Activated CD4-positive, alpha-beta T cell treated with anti-CD3 and anti-CD28 coated beads for 24 hours (primary cell): Measurements from ENCODE around the gene SNRPA.
"Not testable (repeated sequence)": the region's sequence is repeated elsewhere in the genome, so short reads cannot be mapped to it uniquely, and the experiment has no call there.

ENCODE experiments used
- DNase-seq, 2 donors: peaks; one replicate each; pipeline ENCODE4 v3.0.0-alpha.2; 2020; ENCODE audit warnings: low read depth in 2 of 2

The SNRPA gene

GRCh38 chr19:40776932-40777644 is 26.1 kb downstream of the SNRPA start:
- peak; percentile 76 to 82 for DNase-seq

GRCh38 chr19:40777645-40777936 is 26.6 kb downstream of the SNRPA start:
- DNase-seq = no peak

- peak; percentile 99 to 100 for DNase-seq
These were observed 27.1 kb downstream of the SNRPA start, which contains the start of gene RAB4B for GRCh38 chr19:40777937-40778705. TSS of gene RAB4B (plus strand) at chr19:40778247. CDS start at chr19:40778376, 129 bp downstream.

GRCh38 chr19:40778706-40779284 is 27.8 kb downstream of the SNRPA start:
- DNase-seq = no peak

GRCh38 chr19:40780582-40780981 is 29.6 kb downstream of the SNRPA start:
- no peak for DNase-seq

- DNase-seq = no peak
These were observed 30.1 kb downstream of the SNRPA start for GRCh38 chr19:40781140-40781539.

GRCh38 chr19:40783711-40784110 is 32.7 kb downstream of the SNRPA start:
- no peak for DNase-seq

- DNase-seq = not testable (repeated sequence)
These were observed 33.1 kb downstream of the SNRPA start for GRCh38 chr19:40784146-40784545.

GRCh38 chr19:40785526-40785925 is 34.5 kb downstream of the SNRPA start:
- DNase-seq = no peak

- no peak for DNase-seq
These were observed 35.3 kb downstream of the SNRPA start for GRCh38 chr19:40786060-40787037.

- DNase-seq = no peak
These were observed 40.3 kb downstream of the SNRPA start for GRCh38 chr19:40791349-40791748.

GRCh38 chr19:40791996-40792395 is 41.0 kb downstream of the SNRPA start:
- no peak for DNase-seq

GRCh38 chr19:40797166-40797962 is 46.4 kb downstream of the SNRPA start:
- no peak for DNase-seq

- no peak for DNase-seq
These were observed 47.1 kb downstream of the SNRPA start for GRCh38 chr19:40797963-40798682.

- DNase-seq = peak; percentile 100
These were observed 47.9 kb downstream of the SNRPA start, which contains the start of gene EGLN2 for GRCh38 chr19:40798683-40799557. TSS of gene EGLN2 (plus strand) at chr19:40799191. CDS start at chr19:40800573, 1,382 bp downstream.

- DNase-seq = no peak
These were observed 48.7 kb downstream of the SNRPA start for GRCh38 chr19:40799558-40800338.

GRCh38 chr19:40800339-40800996 is 49.5 kb downstream of the SNRPA start:
- DNase-seq = no peak

GRCh38 chr19:40800997-40801377 is 50.0 kb downstream of the SNRPA start:
- DNase-seq = no peak
